Measurements from ENCODE around the gene SRMS. TPM values are rescaled to one million over a fixed set of nuclear protein-coding genes. Genes with fewer than 3 reads are reported as not detected.

SRMS gene
- total RNA-seq, 2 experiments from 2014 or later: 0.42 TPM; not detected in 1

DNA sequence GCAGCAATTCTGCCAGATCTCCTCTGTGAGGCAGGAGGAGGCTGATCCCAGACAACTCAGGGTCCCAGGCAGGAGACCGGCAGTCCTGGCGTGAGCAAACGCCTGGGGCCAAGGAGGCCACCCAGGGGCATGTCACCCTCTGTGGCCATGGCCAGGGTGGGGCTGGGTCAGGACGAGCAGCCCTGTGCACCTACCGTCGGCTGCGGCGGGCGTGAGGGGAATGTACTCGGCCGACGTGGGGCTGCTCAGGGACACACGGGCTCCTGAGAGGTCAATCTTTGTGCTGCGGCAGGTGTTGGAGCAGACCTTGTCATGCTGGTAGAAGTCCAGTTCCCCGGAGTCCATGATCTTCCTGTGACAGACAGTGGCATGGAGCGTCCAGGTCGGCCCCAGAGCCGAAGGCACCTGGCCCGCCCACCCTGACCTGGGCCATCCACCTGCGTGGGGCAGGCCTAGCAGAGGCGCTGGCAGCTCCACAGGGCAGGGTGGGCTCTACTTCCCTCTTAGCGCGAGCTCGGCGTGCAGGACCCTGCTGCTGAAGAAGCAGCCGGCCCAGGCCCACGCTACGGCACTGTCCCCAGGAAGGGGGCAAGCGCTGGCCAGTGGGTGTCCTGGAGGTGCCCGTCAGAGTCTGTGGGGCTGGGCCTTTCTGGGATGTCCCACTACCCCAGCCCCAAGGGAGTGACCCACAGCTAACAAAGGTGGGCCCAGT lies 48.0 kb upstream of the SRMS start:
- Histone ChIP-seq H3K9me3 (ENCODE audit: low read length) (no peaks in the 10 kb centered on the region), H3K9me2 (ENCODE audit: insufficient read depth, low read length) (no peaks in the 10 kb centered on the region), H2AFZ (ENCODE audit: low read length) (no peak overlapping the region), H4K20me1 (ENCODE audit: insufficient read depth, low read length) (no peaks in the 10 kb centered on the region), H3K27ac (ENCODE audit: low read depth, low read length, poor library complexity, severe bottlenecking) (no peak overlapping the region), H3K4me3 (ENCODE audit: low read depth, low read length, poor library complexity, severe bottlenecking) (no peak overlapping the region), H3K36me3 (ENCODE audit: insufficient read depth, low read length) (peaks cover 25% of the 10 kb centered on the region), H3K79me2 (ENCODE audit: insufficient read depth, low read depth, low read length) (no peaks in the 10 kb centered on the region), H3K4me1 (ENCODE audit: insufficient read depth, low read length, poor library complexity, severe bottlenecking) (no peaks in the 10 kb centered on the region), H3K4me2 (ENCODE audit: low read length) (no peak overlapping the region)
- no peak for TF ChIP-seq EZH2phosphoT487 (IDR thresholded peaks at IDR 0.05; ENCODE audit: borderline replicate concordance, low read depth, low read length)
- TF ChIP-seq, protein P1, sequence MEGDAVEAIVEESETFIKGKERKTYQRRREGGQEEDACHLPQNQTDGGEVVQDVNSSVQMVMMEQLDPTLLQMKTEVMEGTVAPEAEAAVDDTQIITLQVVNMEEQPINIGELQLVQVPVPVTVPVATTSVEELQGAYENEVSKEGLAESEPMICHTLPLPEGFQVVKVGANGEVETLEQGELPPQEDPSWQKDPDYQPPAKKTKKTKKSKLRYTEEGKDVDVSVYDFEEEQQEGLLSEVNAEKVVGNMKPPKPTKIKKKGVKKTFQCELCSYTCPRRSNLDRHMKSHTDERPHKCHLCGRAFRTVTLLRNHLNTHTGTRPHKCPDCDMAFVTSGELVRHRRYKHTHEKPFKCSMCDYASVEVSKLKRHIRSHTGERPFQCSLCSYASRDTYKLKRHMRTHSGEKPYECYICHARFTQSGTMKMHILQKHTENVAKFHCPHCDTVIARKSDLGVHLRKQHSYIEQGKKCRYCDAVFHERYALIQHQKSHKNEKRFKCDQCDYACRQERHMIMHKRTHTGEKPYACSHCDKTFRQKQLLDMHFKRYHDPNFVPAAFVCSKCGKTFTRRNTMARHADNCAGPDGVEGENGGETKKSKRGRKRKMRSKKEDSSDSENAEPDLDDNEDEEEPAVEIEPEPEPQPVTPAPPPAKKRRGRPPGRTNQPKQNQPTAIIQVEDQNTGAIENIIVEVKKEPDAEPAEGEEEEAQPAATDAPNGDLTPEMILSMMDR (conservative IDR thresholded peaks at IDR 0.05; ENCODE audit: low read length): no peak
- intact Hi-C loops (cut with micrococcal nuclease; ENCODE audit: unreplicated experiment): no loop called here
- POLR2A ChIA-PET: no interaction called here
- BruUV-seq (replicated peaks): no TSS peak
- CTCF ChIA-PET (ENCODE audit: unreplicated experiment): no interaction called here
- DNase-seq (ENCODE audit: low spot score): no peak

DNA sequence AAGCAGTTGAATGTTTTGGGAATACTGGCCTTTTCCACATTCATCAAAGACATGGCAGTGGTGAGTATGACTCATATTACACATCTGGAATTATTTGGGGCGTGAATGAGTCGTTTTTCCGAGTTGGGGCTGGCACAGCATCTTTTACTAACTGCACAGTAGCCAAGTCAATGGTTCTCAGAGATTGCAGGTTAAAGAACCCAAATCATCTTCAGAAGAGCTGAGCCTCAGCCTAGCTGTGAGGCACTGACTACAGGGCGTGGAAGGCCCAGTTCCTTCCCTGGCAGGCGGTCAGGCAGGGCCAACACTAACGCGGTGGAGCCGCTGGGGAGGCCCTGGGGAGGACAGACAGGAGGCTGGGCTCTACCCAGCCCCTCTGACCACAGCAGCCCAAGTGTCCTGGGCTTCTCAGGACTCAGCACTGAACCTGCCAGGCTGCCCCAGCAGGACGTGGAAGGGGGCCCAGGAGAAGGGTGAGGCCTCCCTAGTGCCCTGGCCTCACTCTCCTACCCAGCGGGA lies 46.6 kb upstream of the SRMS start:
- ChIA-PET CTCF (ENCODE audit: unreplicated experiment) (no interaction called here), POLR2A (no interaction called here)
- intact Hi-C loops (cut with micrococcal nuclease; ENCODE audit: unreplicated experiment): no loop called here
- no peaks in the 10 kb centered on the region for H4K20me1 ChIP-seq (ENCODE audit: insufficient read depth, low read length)
- no peaks in the 10 kb centered on the region for H3K4me1 ChIP-seq (ENCODE audit: insufficient read depth, low read length, poor library complexity, severe bottlenecking)
- no peak overlapping the region for H3K4me2 ChIP-seq (ENCODE audit: low read length)
- H2AFZ ChIP-seq (ENCODE audit: low read length): no peak overlapping the region
- no peaks in the 10 kb centered on the region for H3K9me2 ChIP-seq (ENCODE audit: insufficient read depth, low read length)
- H3K27ac ChIP-seq (ENCODE audit: low read depth, low read length, poor library complexity, severe bottlenecking): no peak overlapping the region
- no TSS peak for BruUV-seq (replicated peaks)
- H3K79me2 ChIP-seq (ENCODE audit: insufficient read depth, low read depth, low read length): no peaks in the 10 kb centered on the region
- H3K9me3 ChIP-seq (ENCODE audit: low read length): no peaks in the 10 kb centered on the region
- TF ChIP-seq, protein P1 (conservative IDR thresholded peaks at IDR 0.05; ENCODE audit: low read length): no peak
- TF ChIP-seq EZH2phosphoT487 (IDR thresholded peaks at IDR 0.05; ENCODE audit: borderline replicate concordance, low read depth, low read length): no peak
- DNase-seq (ENCODE audit: low spot score): no peak
- peaks cover 28% of the 10 kb centered on the region for H3K36me3 ChIP-seq (ENCODE audit: insufficient read depth, low read length)
- H3K4me3 ChIP-seq (ENCODE audit: low read depth, low read length, poor library complexity, severe bottlenecking): no peak overlapping the region

DNA sequence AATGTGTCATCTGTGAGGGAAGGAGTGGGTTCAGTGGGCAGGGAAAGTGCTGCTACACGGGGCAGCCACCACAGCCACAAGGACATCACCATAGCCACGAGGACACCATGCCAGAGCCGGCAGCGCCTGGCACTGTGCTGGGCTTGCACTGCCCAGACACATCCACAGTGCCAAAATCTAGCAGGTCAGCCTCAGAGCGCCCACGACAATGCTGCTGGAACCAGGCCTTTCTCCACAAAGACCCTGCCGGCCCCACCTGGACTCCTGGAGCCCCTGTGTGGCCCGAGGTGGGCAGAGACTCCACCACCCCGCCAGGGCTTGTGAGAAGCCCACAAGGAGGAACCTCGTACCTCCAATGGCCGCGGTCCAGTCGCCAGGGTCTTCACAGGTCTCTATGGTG lies 45.1 kb upstream of the SRMS start:
- H3K4me3 ChIP-seq (ENCODE audit: low read depth, low read length, poor library complexity, severe bottlenecking): no peak overlapping the region
- no peaks in the 10 kb centered on the region for H3K9me3 ChIP-seq (ENCODE audit: low read length)
- no peak for DNase-seq (ENCODE audit: low spot score)
- no peaks in the 10 kb centered on the region for H3K79me2 ChIP-seq (ENCODE audit: insufficient read depth, low read depth, low read length)
- ChIA-PET POLR2A (no interaction called here), CTCF (ENCODE audit: unreplicated experiment) (no interaction called here)
- H3K36me3 ChIP-seq (ENCODE audit: insufficient read depth, low read length): peaks cover 28% of the 10 kb centered on the region
- H3K4me1 ChIP-seq (ENCODE audit: insufficient read depth, low read length, poor library complexity, severe bottlenecking): no peaks in the 10 kb centered on the region
- intact Hi-C loops (cut with micrococcal nuclease; ENCODE audit: unreplicated experiment): no loop called here
- no TSS peak for BruUV-seq (replicated peaks)
- no peak overlapping the region for H3K4me2 ChIP-seq (ENCODE audit: low read length)
- H3K27ac ChIP-seq (ENCODE audit: low read depth, low read length, poor library complexity, severe bottlenecking): no peak overlapping the region
- no peaks in the 10 kb centered on the region for H3K9me2 ChIP-seq (ENCODE audit: insufficient read depth, low read length)
- no peaks in the 10 kb centered on the region for H4K20me1 ChIP-seq (ENCODE audit: insufficient read depth, low read length)
- TF ChIP-seq, protein P1 (conservative IDR thresholded peaks at IDR 0.05; ENCODE audit: low read length): no peak
- TF ChIP-seq EZH2phosphoT487 (IDR thresholded peaks at IDR 0.05; ENCODE audit: borderline replicate concordance, low read depth, low read length): no peak
- no peak overlapping the region for H2AFZ ChIP-seq (ENCODE audit: low read length)

All from OCI-LY7 (cell line).